ENCODE measurements around the gene OR1I1. TPM values are rescaled to one million over a fixed set of nuclear protein-coding genes. Genes with fewer than 3 reads are reported as not detected.

Gene OR1I1
- polyA plus RNA-seq, 3 donors: not detected

DNA sequence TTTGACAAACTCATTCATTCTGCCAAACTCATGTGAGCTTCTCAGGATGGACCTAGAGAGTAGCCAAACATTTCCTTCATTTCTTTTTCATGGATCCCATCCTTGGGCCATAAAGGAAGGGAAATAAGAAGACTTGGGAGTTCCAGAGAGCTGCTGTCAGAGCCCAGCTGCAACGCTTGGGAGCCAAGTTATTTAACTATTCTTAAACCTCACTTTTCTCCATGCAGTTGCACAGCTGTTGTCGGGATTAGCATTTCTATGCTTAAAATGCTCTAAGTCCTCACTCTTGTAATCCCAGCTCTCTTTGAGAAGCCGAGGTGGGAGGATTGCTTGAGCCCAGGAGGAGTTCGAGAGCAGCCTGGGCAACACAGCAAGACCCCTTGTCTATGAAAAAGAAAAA, 44.4 kb upstream of the OR1I1 start:
- no peak overlapping the region for H3K4me3 ChIP-seq (replicated peaks in 1 of 3; ENCODE audit: low read depth in 2 of 3, low read length in 3 of 3)
- peaks cover 6% of the 10 kb centered on the region for H3K4me1 Mint-ChIP-seq
- no peak overlapping the region for H3K4me3 Mint-ChIP-seq
- no peaks in the 10 kb centered on the region for H3K4me1 ChIP-seq (ENCODE audit: control insufficient read depth in 1 of 2, insufficient read depth in 2 of 2, low read length in 2 of 2)
- no peak for DNase-seq
- no peak overlapping the region for H3K9ac ChIP-seq (ENCODE audit: insufficient read depth, low read length, poor library complexity, severe bottlenecking)
- no peak overlapping the region for H3K27ac Mint-ChIP-seq
- no CpG with 5 or more reads among the region's 4 CpGs for WGBS (ENCODE audit: insufficient coverage)
- no peak overlapping the region for H3K27ac ChIP-seq (ENCODE audit: low read depth in 1 of 2, low read length in 2 of 2)
- H3K4me2 ChIP-seq (replicated peaks; ENCODE audit: extremely low read depth, low read length, poor library complexity, severe bottlenecking): no peak overlapping the region
- no peaks in the 10 kb centered on the region for H3K79me2 ChIP-seq (ENCODE audit: insufficient read depth, low read length)
- intact Hi-C loops (cut with micrococcal nuclease): no loop called here
- H3K36me3 Mint-ChIP-seq: no peaks in the 10 kb centered on the region
- H2AFZ ChIP-seq (ENCODE audit: insufficient read depth, low read depth, low read length, poor library complexity, severe bottlenecking): no peak overlapping the region
- H3K27me3 ChIP-seq (ENCODE audit: control insufficient read depth in 2 of 2, insufficient read depth in 2 of 2, low read length in 2 of 2): no peaks in the 10 kb centered on the region
- H3K9me3 Mint-ChIP-seq: peaks cover 0 to 1% (median 0%) of the 10 kb centered on the region in 7 donors
- H3K27me3 Mint-ChIP-seq (ENCODE audit: low read depth in 3 of 3): peaks cover 0 to 6% (median 4%) of the 10 kb centered on the region in 3 donors
- H4K20me1 ChIP-seq (ENCODE audit: insufficient read depth, low read length): no peaks in the 10 kb centered on the region
- TF ChIP-seq, protein P1, sequence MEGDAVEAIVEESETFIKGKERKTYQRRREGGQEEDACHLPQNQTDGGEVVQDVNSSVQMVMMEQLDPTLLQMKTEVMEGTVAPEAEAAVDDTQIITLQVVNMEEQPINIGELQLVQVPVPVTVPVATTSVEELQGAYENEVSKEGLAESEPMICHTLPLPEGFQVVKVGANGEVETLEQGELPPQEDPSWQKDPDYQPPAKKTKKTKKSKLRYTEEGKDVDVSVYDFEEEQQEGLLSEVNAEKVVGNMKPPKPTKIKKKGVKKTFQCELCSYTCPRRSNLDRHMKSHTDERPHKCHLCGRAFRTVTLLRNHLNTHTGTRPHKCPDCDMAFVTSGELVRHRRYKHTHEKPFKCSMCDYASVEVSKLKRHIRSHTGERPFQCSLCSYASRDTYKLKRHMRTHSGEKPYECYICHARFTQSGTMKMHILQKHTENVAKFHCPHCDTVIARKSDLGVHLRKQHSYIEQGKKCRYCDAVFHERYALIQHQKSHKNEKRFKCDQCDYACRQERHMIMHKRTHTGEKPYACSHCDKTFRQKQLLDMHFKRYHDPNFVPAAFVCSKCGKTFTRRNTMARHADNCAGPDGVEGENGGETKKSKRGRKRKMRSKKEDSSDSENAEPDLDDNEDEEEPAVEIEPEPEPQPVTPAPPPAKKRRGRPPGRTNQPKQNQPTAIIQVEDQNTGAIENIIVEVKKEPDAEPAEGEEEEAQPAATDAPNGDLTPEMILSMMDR (IDR thresholded peaks at IDR 0.05): no peak
- no peaks in the 10 kb centered on the region for H3K36me3 ChIP-seq (replicated peaks in 1 of 2; ENCODE audit: control insufficient read depth in 1 of 2, insufficient read depth in 2 of 2, low read length in 2 of 2)
- H3K9me3 ChIP-seq (replicated peaks in 1 of 2; ENCODE audit: control insufficient read depth in 1 of 2, insufficient read depth in 1 of 2, low read length in 2 of 2): no peaks in the 10 kb centered on the region

DNA sequence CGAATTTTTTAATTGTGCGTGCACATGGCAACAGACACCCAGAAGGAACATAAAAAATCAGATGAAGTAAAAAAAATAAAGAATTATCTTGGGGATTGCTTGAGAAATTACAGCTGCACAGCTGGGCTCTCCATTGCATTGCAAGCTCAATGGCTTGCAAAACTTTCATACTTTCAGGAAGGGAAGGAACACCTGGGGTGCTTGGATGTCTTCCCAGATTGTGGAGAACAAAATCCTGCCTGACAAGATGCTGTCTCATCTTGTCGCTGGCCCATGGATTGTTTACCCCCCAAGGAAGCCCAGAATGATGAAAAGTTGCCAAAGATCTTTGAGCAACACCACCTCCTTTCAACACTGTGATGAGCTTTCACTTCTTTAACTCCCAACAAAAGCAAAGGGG, 43.7 kb upstream of the OR1I1 start:
- H4K20me1 ChIP-seq (ENCODE audit: insufficient read depth, low read length): no peaks in the 10 kb centered on the region
- WGBS (ENCODE audit: insufficient coverage): no CpG with 5 or more reads among the region's 3 CpGs
- H2AFZ ChIP-seq (ENCODE audit: insufficient read depth, low read depth, low read length, poor library complexity, severe bottlenecking): no peak overlapping the region
- TF ChIP-seq, protein P1 (IDR thresholded peaks at IDR 0.05): no peak
- H3K9me3 ChIP-seq (replicated peaks in 1 of 2; ENCODE audit: control insufficient read depth in 1 of 2, insufficient read depth in 1 of 2, low read length in 2 of 2): no peaks in the 10 kb centered on the region
- no peaks in the 10 kb centered on the region for H3K9me3 Mint-ChIP-seq
- H3K27me3 Mint-ChIP-seq (ENCODE audit: low read depth in 3 of 3): peaks cover 0 to 6% (median 4%) of the 10 kb centered on the region in 3 donors
- H3K27ac ChIP-seq (ENCODE audit: low read depth in 1 of 2, low read length in 2 of 2): no peak overlapping the region
- peaks cover 6% of the 10 kb centered on the region for H3K4me1 Mint-ChIP-seq
- H3K27ac Mint-ChIP-seq: no peak overlapping the region
- no peaks in the 10 kb centered on the region for H3K36me3 ChIP-seq (replicated peaks in 1 of 2; ENCODE audit: control insufficient read depth in 1 of 2, insufficient read depth in 2 of 2, low read length in 2 of 2)
- H3K4me1 ChIP-seq (ENCODE audit: control insufficient read depth in 1 of 2, insufficient read depth in 2 of 2, low read length in 2 of 2): no peaks in the 10 kb centered on the region
- no peak overlapping the region for H3K4me2 ChIP-seq (replicated peaks; ENCODE audit: extremely low read depth, low read length, poor library complexity, severe bottlenecking)
- H3K79me2 ChIP-seq (ENCODE audit: insufficient read depth, low read length): no peaks in the 10 kb centered on the region
- H3K4me3 ChIP-seq (replicated peaks in 1 of 3; ENCODE audit: low read depth in 2 of 3, low read length in 3 of 3): no peak overlapping the region
- no peak overlapping the region for H3K9ac ChIP-seq (ENCODE audit: insufficient read depth, low read length, poor library complexity, severe bottlenecking)
- no peak overlapping the region for H3K4me3 Mint-ChIP-seq
- H3K27me3 ChIP-seq (ENCODE audit: control insufficient read depth in 2 of 2, insufficient read depth in 2 of 2, low read length in 2 of 2): no peaks in the 10 kb centered on the region
- no peak for DNase-seq
- intact Hi-C loops (cut with micrococcal nuclease): no loop called here
- H3K36me3 Mint-ChIP-seq: no peaks in the 10 kb centered on the region

Measured in CD14-positive monocyte (primary cell).